Mesendoderm (in vitro differentiated cells): ENCODE results near the gene TMEM107.

Experiments used
- DNase-seq: peaks from one replicate; pipeline ENCODE4 v3.0.0; 2013
- H2AK5ac ChIP-seq: 2 replicates; pipeline ENCODE4 v1.6.1; 2013; ENCODE audit warnings: low read length, inconsistent platforms
- H2BK120ac ChIP-seq: 2 replicates; pipeline ENCODE4 v1.6.1; 2013; ENCODE audit warnings: low read depth, mild to moderate bottlenecking, low read length, moderate library complexity, mixed read lengths
- H2BK15ac ChIP-seq: replicated peaks from 2 replicates; pipeline ENCODE4 v1.6.1; 2013; ENCODE audit warnings: low read depth, mild to moderate bottlenecking, moderate library complexity
- H2BK5ac ChIP-seq: 2 replicates; pipeline ENCODE4 v1.6.1; 2013; ENCODE audit warnings: low read length, inconsistent platforms
- H3K18ac ChIP-seq: 2 replicates; pipeline ENCODE4 v1.6.1; 2013; ENCODE audit warnings: mild to moderate bottlenecking, low read length, mixed read lengths
- H3K23ac ChIP-seq: one replicate; pipeline ENCODE4 v1.6.1; 2013; ENCODE audit warnings: low read length
- H3K27ac ChIP-seq: 2 replicates; pipeline ENCODE4 v1.5.1; 2013; ENCODE audit warnings: low read depth, mild to moderate bottlenecking, inconsistent platforms, low read length, moderate library complexity
- H3K27me3 ChIP-seq: 2 replicates; pipeline ENCODE4 v1.6.1; 2013; ENCODE audit warnings: low read length, control low read depth, mild to moderate bottlenecking, inconsistent platforms; ENCODE audit not compliant: insufficient read depth, poor library complexity
- H3K36me3 ChIP-seq: 2 replicates; pipeline ENCODE4 v1.6.1; 2013; ENCODE audit warnings: low read length, inconsistent platforms; ENCODE audit not compliant: control insufficient read depth, insufficient read depth
- H3K4ac ChIP-seq: one replicate; pipeline ENCODE4 v1.6.1; 2013; ENCODE audit warnings: low read depth, mild to moderate bottlenecking, low read length, moderate library complexity
- H3K4me1 ChIP-seq: 2 replicates; pipeline ENCODE4 v1.6.1; 2013; ENCODE audit warnings: low read depth, low read length, inconsistent platforms; ENCODE audit not compliant: control insufficient read depth
- H3K4me2 ChIP-seq: 2 replicates; pipeline ENCODE4 v1.6.1; 2013; ENCODE audit warnings: low read length
- H3K4me3 ChIP-seq: 2 replicates; pipeline ENCODE4 v1.5.1; 2013; ENCODE audit warnings: mild to moderate bottlenecking, low read length
- H3K56ac ChIP-seq: one replicate; pipeline ENCODE4 v1.6.1; 2013; ENCODE audit warnings: low read length
- H3K79me1 ChIP-seq: 2 replicates; pipeline ENCODE4 v1.6.1; 2013; ENCODE audit warnings: low read length, inconsistent platforms
- H3K79me2 ChIP-seq: 2 replicates; pipeline ENCODE4 v1.6.1; 2013; ENCODE audit warnings: mild to moderate bottlenecking, low read length; ENCODE audit not compliant: control insufficient read depth, insufficient read depth
- H3K9ac ChIP-seq: 2 replicates; pipeline ENCODE4 v1.6.1; 2013; ENCODE audit warnings: low read length, inconsistent platforms
- H4K5ac ChIP-seq: one replicate; pipeline ENCODE4 v1.6.1; 2013; ENCODE audit warnings: low read length
- H4K8ac ChIP-seq: one replicate; pipeline ENCODE4 v1.6.1; 2013; ENCODE audit warnings: low read depth, mild to moderate bottlenecking, control low read depth, low read length, moderate library complexity
- WGBS: extraction: QIAGEN DNeasy Blood & Tissue Kit; methylation state at CpG from one replicate; pipeline ENCODE4 v1.1.7; 2013; ENCODE audit warnings: low lambda C conversion rate, missing lambda C conversion rate; ENCODE audit not compliant: insufficient coverage; ENCODE audit errors: extremely low coverage; 5-methylcytosine and 5-hydroxymethylcytosine counted together

The TMEM107 gene

GRCh38 chr17:8128125-8128784, 47.9 kb downstream of the TMEM107 start:
- Histone ChIP-seq H3K9ac (no peak overlapping the region), H3K79me2 (no peaks in the 10 kb centered on the region), H2AK5ac (no peak overlapping the region), H2BK5ac (no peak overlapping the region), H3K27me3 (peaks cover 13% of the 10 kb centered on the region), H2BK15ac (no peak overlapping the region), H4K5ac (no peak overlapping the region), H3K56ac (no peak overlapping the region), H4K8ac (no peak overlapping the region), H3K4me2 (no peak overlapping the region), H3K18ac (no peak overlapping the region), H3K23ac (no peak overlapping the region), H3K27ac (no peak overlapping the region), H3K4me1 (peaks cover 4% of the 10 kb centered on the region), H3K36me3 (no peaks in the 10 kb centered on the region), H3K79me1 (no peaks in the 10 kb centered on the region), H3K4me3 (no peak overlapping the region), H3K4ac (no peak overlapping the region), H2BK120ac (no peak overlapping the region)
- no peak for DNase-seq
- WGBS: no CpG with 5 or more reads among the region's 14 CpGs

GRCh38 chr17:8126491-8127066, 49.6 kb downstream of the TMEM107 start:
- Histone ChIP-seq H4K8ac (no peak overlapping the region), H3K18ac (no peak overlapping the region), H3K4me2 (peak overlapping the region; percentile 92), H3K79me2 (no peaks in the 10 kb centered on the region), H3K4me3 (peak overlapping the region; percentile 71), H2BK120ac (no peak overlapping the region), H3K4me1 (peaks cover 4% of the 10 kb centered on the region), H2BK5ac (no peak overlapping the region), H3K56ac (peak overlapping the region; percentile 62), H3K79me1 (no peaks in the 10 kb centered on the region), H2BK15ac (no peak overlapping the region), H3K27ac (no peak overlapping the region), H3K27me3 (peaks cover 20% of the 10 kb centered on the region), H3K23ac (no peak overlapping the region), H4K5ac (no peak overlapping the region), H3K4ac (no peak overlapping the region), H3K36me3 (no peaks in the 10 kb centered on the region), H3K9ac (peak overlapping the region; percentile 24), H2AK5ac (no peak overlapping the region)
- peak; percentile 45 for DNase-seq
- WGBS: no CpG with 5 or more reads among the region's 45 CpGs

GRCh38 chr17:8125947-8126490, 50.2 kb downstream of the TMEM107 start:
- peaks cover 20% of the 10 kb centered on the region for H3K27me3 ChIP-seq
- H2BK15ac ChIP-seq: no peak overlapping the region
- peak; percentile 74 for DNase-seq
- peak overlapping the region; percentile 92 for H3K4me2 ChIP-seq
- H2BK5ac ChIP-seq: no peak overlapping the region
- peak overlapping the region; percentile 71 for H3K4me3 ChIP-seq
- H3K79me1 ChIP-seq: no peaks in the 10 kb centered on the region
- no peaks in the 10 kb centered on the region for H3K36me3 ChIP-seq
- no peaks in the 10 kb centered on the region for H3K79me2 ChIP-seq
- no peak overlapping the region for H2AK5ac ChIP-seq
- H3K4ac ChIP-seq: no peak overlapping the region
- no peak overlapping the region for H4K5ac ChIP-seq
- no peak overlapping the region for H2BK120ac ChIP-seq
- H3K27ac ChIP-seq: no peak overlapping the region
- H3K4me1 ChIP-seq: peaks cover 4% of the 10 kb centered on the region
- no peak overlapping the region for H3K18ac ChIP-seq
- H4K8ac ChIP-seq: no peak overlapping the region
- peak overlapping the region; percentile 62 for H3K56ac ChIP-seq
- H3K9ac ChIP-seq: peak overlapping the region; percentile 38
- no CpG with 5 or more reads among the region's 35 CpGs for WGBS
- no peak overlapping the region for H3K23ac ChIP-seq

- H2BK15ac ChIP-seq: no peak overlapping the region
- WGBS: no CpG with 5 or more reads among the region's 40 CpGs
- H2BK5ac ChIP-seq: no peak overlapping the region
- H3K18ac ChIP-seq: no peak overlapping the region
- H3K4me1 ChIP-seq: peaks cover 4% of the 10 kb centered on the region
- peak overlapping the region; percentile 62 for H3K56ac ChIP-seq
- H4K8ac ChIP-seq: no peak overlapping the region
- H3K4me3 ChIP-seq: peak overlapping the region; percentile 71
- H3K27me3 ChIP-seq: peaks cover 20% of the 10 kb centered on the region
- no peaks in the 10 kb centered on the region for H3K79me1 ChIP-seq
- no peak overlapping the region for H2BK120ac ChIP-seq
- no peak overlapping the region for H2AK5ac ChIP-seq
- H3K27ac ChIP-seq: no peak overlapping the region
- no peak overlapping the region for H3K23ac ChIP-seq
- DNase-seq: peak; percentile 86
- peak overlapping the region; percentile 39 for H3K9ac ChIP-seq
- H3K4ac ChIP-seq: no peak overlapping the region
- peak overlapping the region; percentile 92 for H3K4me2 ChIP-seq
- H3K79me2 ChIP-seq: no peaks in the 10 kb centered on the region
- H4K5ac ChIP-seq: no peak overlapping the region
- H3K36me3 ChIP-seq: no peaks in the 10 kb centered on the region
These were observed 50.8 kb downstream of the TMEM107 start for GRCh38 chr17:8125154-8125946.

- Histone ChIP-seq H3K23ac (no peak overlapping the region), H2BK120ac (no peak overlapping the region), H3K56ac (peak overlapping the region; percentile 53), H3K79me2 (no peaks in the 10 kb centered on the region), H2BK15ac (no peak overlapping the region), H3K36me3 (no peaks in the 10 kb centered on the region), H4K5ac (no peak overlapping the region), H3K4me3 (peak overlapping the region; percentile 48), H3K79me1 (no peaks in the 10 kb centered on the region), H3K4me2 (peak overlapping the region; percentile 22), H3K27ac (no peak overlapping the region), H3K27me3 (peaks cover 20% of the 10 kb centered on the region), H2AK5ac (no peak overlapping the region), H3K4ac (no peak overlapping the region), H3K18ac (no peak overlapping the region), H2BK5ac (no peak overlapping the region), H3K4me1 (peaks cover 4% of the 10 kb centered on the region), H3K9ac (peak overlapping the region; percentile 62), H4K8ac (no peak overlapping the region)
- WGBS: no CpG with 5 or more reads among the region's 24 CpGs
- DNase-seq: peak; percentile 45
These were observed 51.6 kb downstream of the TMEM107 start for GRCh38 chr17:8124350-8125153.
